ENCODE results near the gene CCDC68.

Gene CCDC68

DNA sequence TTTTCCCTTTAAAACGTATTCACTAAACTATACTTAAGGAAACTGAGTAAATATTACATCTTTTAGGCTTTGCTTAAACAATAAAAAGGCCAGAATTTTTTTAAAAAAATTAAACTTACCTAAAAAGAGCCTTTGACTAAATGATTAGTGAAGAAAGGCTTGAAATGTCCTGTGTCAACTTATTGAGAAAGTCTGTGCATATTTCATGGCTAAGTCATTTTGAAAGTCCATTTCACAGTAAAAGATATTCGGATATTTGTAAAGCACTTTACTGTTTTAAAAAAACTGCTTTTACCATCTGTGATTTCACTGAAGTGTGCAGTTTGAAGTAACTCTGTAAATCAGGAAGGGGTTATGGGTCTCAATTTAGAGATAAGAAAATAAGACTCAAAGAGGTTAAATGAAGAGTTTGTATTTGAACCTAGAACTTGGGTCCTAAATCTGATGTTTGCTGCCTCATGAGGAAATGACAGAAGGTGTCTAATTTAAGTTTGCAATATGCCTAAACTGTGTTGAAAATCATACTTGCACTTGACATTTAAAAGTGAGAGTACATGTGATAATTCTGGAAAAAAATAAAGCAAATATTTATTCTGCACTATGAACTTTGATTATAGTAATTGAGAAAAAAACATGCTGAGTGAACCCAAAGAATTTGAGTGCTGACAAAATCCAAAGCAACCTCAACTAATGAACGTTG, 80.5 kb downstream of the CCDC68 start:
- TF ChIP-seq, protein P1, sequence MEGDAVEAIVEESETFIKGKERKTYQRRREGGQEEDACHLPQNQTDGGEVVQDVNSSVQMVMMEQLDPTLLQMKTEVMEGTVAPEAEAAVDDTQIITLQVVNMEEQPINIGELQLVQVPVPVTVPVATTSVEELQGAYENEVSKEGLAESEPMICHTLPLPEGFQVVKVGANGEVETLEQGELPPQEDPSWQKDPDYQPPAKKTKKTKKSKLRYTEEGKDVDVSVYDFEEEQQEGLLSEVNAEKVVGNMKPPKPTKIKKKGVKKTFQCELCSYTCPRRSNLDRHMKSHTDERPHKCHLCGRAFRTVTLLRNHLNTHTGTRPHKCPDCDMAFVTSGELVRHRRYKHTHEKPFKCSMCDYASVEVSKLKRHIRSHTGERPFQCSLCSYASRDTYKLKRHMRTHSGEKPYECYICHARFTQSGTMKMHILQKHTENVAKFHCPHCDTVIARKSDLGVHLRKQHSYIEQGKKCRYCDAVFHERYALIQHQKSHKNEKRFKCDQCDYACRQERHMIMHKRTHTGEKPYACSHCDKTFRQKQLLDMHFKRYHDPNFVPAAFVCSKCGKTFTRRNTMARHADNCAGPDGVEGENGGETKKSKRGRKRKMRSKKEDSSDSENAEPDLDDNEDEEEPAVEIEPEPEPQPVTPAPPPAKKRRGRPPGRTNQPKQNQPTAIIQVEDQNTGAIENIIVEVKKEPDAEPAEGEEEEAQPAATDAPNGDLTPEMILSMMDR (IDR thresholded peaks at IDR 0.05; ENCODE audit: low read depth, low read length), result no peak
- no peak overlapping the region for H3K4me3 ChIP-seq (ENCODE audit: low read depth, low read length)
- no peak for DNase-seq (ENCODE audit: low read depth, low spot score)
- in situ Hi-C loops (cut with HindIII; ENCODE audit: low sequenced_read_pairs), result no loop called here

DNA sequence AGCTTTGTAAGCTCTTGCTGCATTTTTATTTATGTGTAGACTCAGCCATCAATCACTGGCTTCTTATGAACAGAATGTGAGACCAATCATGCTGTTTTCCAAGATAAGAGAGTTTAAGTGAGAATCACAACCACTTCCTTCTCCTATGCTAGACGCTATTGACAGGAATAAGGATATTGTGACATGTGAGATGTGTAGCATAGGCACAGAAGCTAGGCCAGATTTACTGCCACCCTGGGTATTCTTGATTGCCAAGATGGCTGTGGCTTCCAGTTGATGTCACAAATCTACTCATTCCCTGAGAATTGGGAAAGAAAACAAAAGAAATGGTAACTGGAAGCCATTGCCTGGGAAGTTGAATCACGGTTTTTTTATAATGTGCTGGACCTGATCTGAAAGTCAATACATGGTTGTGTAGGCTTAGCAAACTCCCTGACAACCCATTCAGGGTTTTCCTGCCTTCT, 81.1 kb downstream of the CCDC68 start:
- no peak overlapping the region for H3K4me3 ChIP-seq (ENCODE audit: low read depth, low read length)
- TF ChIP-seq, protein P1 (IDR thresholded peaks at IDR 0.05; ENCODE audit: low read depth, low read length), result no peak
- peak; percentile 43 for DNase-seq (ENCODE audit: low read depth, low spot score)
- in situ Hi-C loops (cut with HindIII; ENCODE audit: low sequenced_read_pairs), result no loop called here

DNA sequence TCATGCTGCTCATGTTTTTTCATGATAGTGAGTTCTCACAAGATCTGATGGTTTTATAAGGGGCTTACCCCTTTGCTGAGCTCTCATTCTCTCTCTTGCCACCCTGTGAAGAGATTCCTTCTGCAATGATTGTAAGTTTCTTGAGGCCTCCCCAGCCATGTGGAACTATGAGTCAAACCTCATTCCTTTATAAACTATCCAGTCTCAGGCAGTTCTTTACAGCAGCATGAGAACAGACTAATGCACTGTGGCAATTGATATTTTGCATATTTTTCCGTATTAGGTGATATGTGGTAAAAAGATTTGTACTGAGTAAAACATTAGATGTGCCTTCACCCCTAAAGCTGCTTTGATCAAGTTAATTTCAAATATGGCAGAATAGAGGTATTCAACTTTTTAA, 82.2 kb downstream of the CCDC68 start:
- TF ChIP-seq, protein P1 (IDR thresholded peaks at IDR 0.05; ENCODE audit: low read depth, low read length), result no peak
- H3K4me3 ChIP-seq (ENCODE audit: low read depth, low read length), result no peak overlapping the region
- in situ Hi-C loops (cut with HindIII; ENCODE audit: low sequenced_read_pairs), result no loop called here
- DNase-seq (ENCODE audit: low read depth, low spot score), result no peak

DNA sequence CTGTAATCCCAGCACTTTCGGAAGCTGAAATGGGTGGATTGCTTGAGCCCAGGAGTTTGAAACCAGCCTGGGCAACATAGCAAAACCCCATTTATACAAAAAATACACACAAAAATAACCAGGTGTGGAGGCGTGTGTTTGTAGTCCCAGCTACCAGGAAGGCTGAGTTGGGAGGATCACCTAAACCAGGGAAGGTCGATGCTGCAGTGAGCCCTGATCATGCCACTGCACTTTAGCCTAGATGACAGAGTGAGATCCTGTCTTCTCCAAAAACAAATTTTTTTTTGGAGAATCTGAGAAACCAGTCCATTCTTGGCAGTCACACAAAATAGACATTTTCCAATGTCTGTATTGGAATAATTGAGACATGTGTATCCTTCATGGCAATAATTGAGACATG, 84.2 kb downstream of the CCDC68 start:
- DNase-seq (ENCODE audit: low read depth, low spot score), result no peak
- TF ChIP-seq, protein P1 (IDR thresholded peaks at IDR 0.05; ENCODE audit: low read depth, low read length), result no peak
- in situ Hi-C loops (cut with HindIII; ENCODE audit: low sequenced_read_pairs), result no loop called here
- H3K4me3 ChIP-seq (ENCODE audit: low read depth, low read length), result no peak overlapping the region

DNA sequence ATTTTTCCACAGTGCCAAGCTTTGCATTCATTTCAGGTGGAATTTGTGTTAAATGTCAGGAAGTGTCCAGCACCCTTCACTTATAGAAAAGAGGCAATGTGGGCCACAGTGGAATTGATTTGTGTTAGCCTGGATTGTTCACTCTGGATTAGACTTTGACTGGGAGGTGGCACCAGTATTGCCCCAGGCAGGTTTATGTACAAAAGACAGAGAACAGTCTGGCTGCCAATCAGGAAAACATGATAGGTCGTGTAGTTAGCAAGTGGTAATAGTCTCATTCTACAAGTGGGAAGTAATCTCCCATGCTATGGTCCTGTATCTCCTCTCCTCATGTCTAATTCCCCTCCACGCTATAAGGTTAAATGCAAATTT, 85.4 kb downstream of the CCDC68 start:
- DNase-seq (ENCODE audit: low read depth, low spot score), result no peak
- in situ Hi-C loops (cut with HindIII; ENCODE audit: low sequenced_read_pairs), result no loop called here
- TF ChIP-seq, protein P1 (IDR thresholded peaks at IDR 0.05; ENCODE audit: low read depth, low read length), result no peak
- no peak overlapping the region for H3K4me3 ChIP-seq (ENCODE audit: low read depth, low read length)

DNA sequence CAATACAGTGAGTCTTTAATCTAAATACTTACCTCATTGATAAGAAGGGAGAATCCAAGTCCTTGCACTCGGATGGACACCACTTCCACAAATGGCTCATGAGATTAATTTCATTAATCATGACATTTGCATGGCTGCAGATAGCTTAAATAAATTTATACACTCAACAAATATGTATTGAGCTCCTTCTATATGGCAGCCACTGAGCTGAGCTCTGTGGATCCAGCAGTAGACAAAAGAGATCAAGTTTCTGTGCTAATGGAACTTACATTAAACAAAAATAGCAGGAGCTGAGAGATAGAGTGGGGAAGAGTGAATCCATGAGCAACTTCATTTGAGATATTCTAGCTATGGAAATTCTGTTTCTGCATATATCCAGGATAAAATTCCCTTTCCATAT, 86.6 kb downstream of the CCDC68 start:
- no peak overlapping the region for H3K4me3 ChIP-seq (ENCODE audit: low read depth, low read length)
- TF ChIP-seq, protein P1 (IDR thresholded peaks at IDR 0.05; ENCODE audit: low read depth, low read length), result no peak
- in situ Hi-C loops (cut with HindIII; ENCODE audit: low sequenced_read_pairs), result no loop called here
- DNase-seq (ENCODE audit: low read depth, low spot score), result no peak
